Omental fat pad (tissue), 4 donors: ENCODE measurements around the gene AIFM3. TPM values are rescaled to one million over a fixed set of nuclear protein-coding genes. Genes with fewer than 3 reads are reported as not detected.

Experiments
- ATAC-seq: fragments of 150-250 bp; one replicate; pipeline ENCODE4 v1.9.1; 2016; ENCODE audit warnings: mild to moderate bottlenecking, moderate library complexity; ENCODE audit not compliant: low FRiP score
- DNase-seq: peaks from one replicate; pipeline ENCODE4 v3.0.0-alpha.2; 2019; ENCODE audit warnings: low spot score
- CTCF ChIP-seq, 3 donors: fragments of 450-650 bp; IDR thresholded peaks; one replicate each; pipeline ENCODE4 v1.5.1; 2016 to 2017; ENCODE audit warnings: antibody characterized with exemption in 3 of 3, mild to moderate bottlenecking in 3 of 3, moderate library complexity in 2 of 3
- total RNA-seq, 4 donors: library from RNA; depleted of rRNA; stranded (reverse); fragments of >200 nt; gene quantifications; one replicate each; pipeline ENCODE4 v1.1.0, GENCODE V29; 2016

The AIFM3 gene
- total RNA-seq, 4 donors from 2014 or later: 1.0 to 2.6 (median 2.0) TPM

GRCh38 chr22:20944042-20944441 is 23.0 kb upstream of the AIFM3 start:
- no peak for TF ChIP-seq CTCF (IDR thresholded peaks at IDR 0.05)
- DNase-seq: no peak
- no peak for ATAC-seq

DNA sequence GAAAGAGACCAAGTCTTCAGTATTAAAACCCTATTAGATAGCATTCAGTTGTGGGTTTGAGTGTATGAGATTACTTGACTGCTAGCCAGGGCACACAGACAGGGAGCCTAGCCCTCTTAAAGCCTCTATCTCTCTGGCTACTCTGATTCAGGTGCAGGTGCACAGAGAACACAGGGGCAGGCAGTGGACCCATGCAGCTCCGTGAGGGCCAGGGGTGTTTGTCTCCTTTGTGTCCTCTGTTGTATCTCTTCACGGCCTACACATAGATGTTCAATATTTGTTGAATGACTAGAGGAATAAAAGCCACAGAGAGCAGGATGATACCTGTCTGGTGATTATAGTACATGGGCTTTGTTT is 21.5 kb upstream of the AIFM3 start:
- ATAC-seq: no peak
- no peak for TF ChIP-seq CTCF (IDR thresholded peaks at IDR 0.05)
- no peak for DNase-seq

- ATAC-seq (no peak), DNase-seq (no peak)
- no peak for TF ChIP-seq CTCF (IDR thresholded peaks at IDR 0.05)
Observed at GRCh38 chr22:20946080-20946986, 20.7 kb upstream of the AIFM3 start.

GRCh38 chr22:20946991-20947390 is 20.1 kb upstream of the AIFM3 start:
- ATAC-seq: no peak
- DNase-seq: no peak
- no peak for TF ChIP-seq CTCF (IDR thresholded peaks at IDR 0.05)

DNA sequence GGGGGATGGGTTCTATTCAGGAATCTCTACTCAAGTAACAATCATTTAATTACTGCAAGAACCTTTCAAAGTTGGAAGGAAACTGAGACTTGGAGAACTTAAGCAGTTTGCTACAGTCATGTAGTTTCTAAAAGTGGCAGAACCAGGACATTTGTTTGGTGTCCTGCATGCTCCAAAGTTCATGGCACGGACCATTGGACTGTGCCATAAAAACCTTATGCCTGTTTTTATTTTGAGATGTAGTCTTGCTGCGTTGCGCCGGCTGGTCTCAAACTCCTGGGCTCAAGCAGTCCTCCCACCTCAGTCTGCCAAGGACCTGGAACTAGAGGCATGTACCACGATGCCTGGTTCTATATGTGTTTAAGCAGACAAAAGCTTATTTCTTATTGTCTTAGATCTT is 18.6 kb upstream of the AIFM3 start:
- no peak for DNase-seq

GRCh38 chr22:20948989-20949388 is 18.1 kb upstream of the AIFM3 start:
- ATAC-seq: no peak
- DNase-seq: no peak
- no peak for TF ChIP-seq CTCF (IDR thresholded peaks at IDR 0.05)

More for the DNA sequence above, 18.6 kb upstream of the AIFM3 start:
- no peak for TF ChIP-seq CTCF (IDR thresholded peaks at IDR 0.05)
- no peak for ATAC-seq

DNA sequence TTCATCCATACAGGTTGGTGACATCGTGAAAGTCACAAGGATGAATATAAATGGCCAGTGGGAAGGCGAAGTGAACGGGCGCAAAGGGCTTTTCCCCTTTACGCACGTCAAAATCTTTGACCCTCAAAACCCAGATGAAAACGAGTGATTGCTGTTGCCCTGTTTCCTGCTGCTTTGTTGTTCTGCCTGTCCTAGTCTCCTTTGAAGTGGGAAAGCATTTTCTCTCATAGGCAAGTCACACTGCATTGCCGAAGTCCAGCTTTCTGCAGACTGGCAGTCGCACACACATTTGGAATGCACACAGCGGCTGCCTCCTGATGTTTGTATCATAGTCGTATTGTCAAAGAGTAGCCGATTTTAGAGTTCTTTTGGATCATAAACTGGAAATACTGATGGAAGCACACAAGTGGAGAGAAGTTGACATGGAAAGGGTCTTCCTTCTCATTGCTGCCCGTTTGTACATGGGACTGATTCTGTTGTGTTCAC is 17.3 kb upstream of the AIFM3 start:
- no peak for DNase-seq
- ATAC-seq: no peak
- no peak for TF ChIP-seq CTCF (IDR thresholded peaks at IDR 0.05)
